GM21528 (cell line): ENCODE measurements around the gene TMEM62.

Source experiments
- ATAC-seq: cut with Tn5 transposase; IDR thresholded peaks from one replicate; pipeline ENCODE4 v1.9.1; 2021; ENCODE audit warnings: mild to moderate bottlenecking, moderate library complexity; ENCODE audit not compliant: unreplicated experiment, low FRiP score

Gene TMEM62

GRCh38 chr15:43133430-43134156 is at the start of gene TMEM62:
TSS of gene TMEM62 (plus strand) at chr15:43133586. CDS start at chr15:43133803, 217 bp downstream.
- ATAC-seq: peak; percentile 89

GRCh38 chr15:43085921-43086320 is 47.5 kb upstream of the TMEM62 start:
- no peak for ATAC-seq

GRCh38 chr15:43086551-43086950 is 46.8 kb upstream of the TMEM62 start:
- no peak for ATAC-seq

GRCh38 chr15:43091859-43092258 is 41.5 kb upstream of the TMEM62 start:
- no peak for ATAC-seq

- no peak for ATAC-seq
These were observed 40.4 kb upstream of the TMEM62 start for GRCh38 chr15:43093026-43093425.

- no peak for ATAC-seq
These were observed 38.9 kb upstream of the TMEM62 start for GRCh38 chr15:43094416-43095030.

GRCh38 chr15:43095243-43095642 is 38.1 kb upstream of the TMEM62 start:
- no peak for ATAC-seq

- no peak for ATAC-seq
These were observed 37.6 kb upstream of the TMEM62 start for GRCh38 chr15:43095708-43096347.

- ATAC-seq: no peak
These were observed 37.0 kb upstream of the TMEM62 start for GRCh38 chr15:43096411-43096810.

GRCh38 chr15:43099105-43099845 is 34.1 kb upstream of the TMEM62 start:
- ATAC-seq: no peak

GRCh38 chr15:43100971-43101370 is 32.4 kb upstream of the TMEM62 start:
- no peak for ATAC-seq

GRCh38 chr15:43102187-43102586 is 31.2 kb upstream of the TMEM62 start:
- no peak for ATAC-seq

GRCh38 chr15:43103907-43104306 is 29.5 kb upstream of the TMEM62 start:
- no peak for ATAC-seq

- no peak for ATAC-seq
These were observed 29.0 kb upstream of the TMEM62 start for GRCh38 chr15:43104426-43104825.

GRCh38 chr15:43105077-43105736 is 28.2 kb upstream of the TMEM62 start:
- ATAC-seq: no peak

GRCh38 chr15:43105778-43106485 is 27.5 kb upstream of the TMEM62 start, which contains the start of gene UBR1:
TSS of gene UBR1 (minus strand) at chr15:43106038. CDS start at chr15:43106022, 16 bp downstream.
- ATAC-seq: peak; percentile 90

- ATAC-seq: no peak
These were observed 26.9 kb upstream of the TMEM62 start for GRCh38 chr15:43106486-43106829.

GRCh38 chr15:43107751-43108150 is 25.6 kb upstream of the TMEM62 start:
- no peak for ATAC-seq

GRCh38 chr15:43111354-43111753 is 22.0 kb upstream of the TMEM62 start:
- no peak for ATAC-seq

GRCh38 chr15:43118286-43118685 is 15.1 kb upstream of the TMEM62 start:
- ATAC-seq: no peak
